ENCODE results near the gene PTGES3. TPM values are rescaled to one million over a fixed set of nuclear protein-coding genes. Genes with fewer than 3 reads are reported as not detected.

PTGES3 gene
- total RNA-seq, 1 experiment from 2014 or later: 404 TPM

GRCh38 chr12:56695327-56696101, 7.4 kb upstream of the PTGES3 start:
- intact Hi-C loops (cut with micrococcal nuclease): no loop called here
- no peak overlapping the region for H3K4me2 ChIP-seq (ENCODE audit: low read length)
- no peak for DNase-seq (ENCODE audit: low read depth, low spot score)
- H3K4me1 ChIP-seq (ENCODE audit: control insufficient read depth in 1 of 2, insufficient read depth in 2 of 2, low read length in 2 of 2): peaks cover 0 to 3% of the 10 kb centered on the region in 2 experiments; a peak in 2 of 4 replicates
- RAD21 ChIA-PET (ENCODE audit: low non-redundant PET in 1 of 2, low total read pairs in 2 of 2, uncharacterized antibody in 2 of 2, unreplicated experiment in 2 of 2): no interaction called here
- H3K4me3 ChIP-seq (replicated peaks in 1 of 2; ENCODE audit: low read depth in 1 of 2, low read length in 2 of 2): no peak overlapping the region
- H3K9ac ChIP-seq (ENCODE audit: low read length): no peak overlapping the region
- CTCF ChIA-PET: interaction anchor here (1.3 kb wide), 1 partner anchor 30 kb away, joined by 3 read pairs; no protein-coding TSS in a partner anchor
- H4K20me1 ChIP-seq (ENCODE audit: insufficient read depth): no peaks in the 10 kb centered on the region
- no peaks in the 10 kb centered on the region for H3K36me3 ChIP-seq (ENCODE audit: control insufficient read depth in 1 of 2, insufficient read depth in 2 of 2, low read length in 2 of 2)
- H3K27ac ChIP-seq (ENCODE audit: low read depth, low read length): no peak overlapping the region
- TF ChIP-seq RAD21 (IDR thresholded peaks at IDR 0.05; ENCODE audit: low read depth) (no peak), YY1 (IDR thresholded peaks at IDR 0.05; ENCODE audit: extremely low read depth, insufficient replicate concordance, low read depth, low read length) (no peak), EZH2 (IDR thresholded peaks at IDR 0.05) (no peak), TCF7L2 (IDR thresholded peaks at IDR 0.05; ENCODE audit: borderline replicate concordance, extremely low read depth, insufficient read depth, insufficient read length) (no peak), POLR2A (IDR thresholded peaks at IDR 0.05; ENCODE audit: borderline replicate concordance, extremely low read depth, insufficient read depth, insufficient read length) (no peak), CTCF (IDR thresholded peaks at IDR 0.05 in 2 of 3, conservative IDR thresholded peaks at IDR 0.05 in 1 of 3; ENCODE audit: borderline replicate concordance in 1 of 3, insufficient read depth in 1 of 3, low read depth in 2 of 3, low read length in 2 of 3) (no peak), POLR2AphosphoS5 (IDR thresholded peaks at IDR 0.05; ENCODE audit: low read depth, low read length) (no peak), ZFX (IDR thresholded peaks at IDR 0.05) (no peak), SRF (IDR thresholded peaks at IDR 0.05; ENCODE audit: low read depth) (no peak), EZH2phosphoT487 (IDR thresholded peaks at IDR 0.05; ENCODE audit: borderline replicate concordance) (no peak), ZNF274 (IDR thresholded peaks at IDR 0.05; ENCODE audit: low read depth, low read length) (no peak), SP1 (IDR thresholded peaks at IDR 0.05; ENCODE audit: low read depth) (no peak), ZBTB33 (IDR thresholded peaks at IDR 0.05; ENCODE audit: extremely low read depth, insufficient replicate concordance, low read length) (no peak), REST (IDR thresholded peaks at IDR 0.05; ENCODE audit: low read depth) (no peak)
- no peak for ATAC-seq
- no peaks in the 10 kb centered on the region for H3K9me3 ChIP-seq (ENCODE audit: control insufficient read depth in 1 of 2, insufficient read depth in 1 of 2, low read depth in 1 of 2, low read length in 2 of 2)
- no peak overlapping the region for H2AFZ ChIP-seq (ENCODE audit: low read depth, low read length, poor library complexity, severe bottlenecking)
- no peaks in the 10 kb centered on the region for H3K27me3 ChIP-seq (ENCODE audit: insufficient read depth, low read length)
- H3K9me2 ChIP-seq (ENCODE audit: insufficient read depth): no peaks in the 10 kb centered on the region
- no TSS peak for BruUV-seq (replicated peaks)
- H3K79me2 ChIP-seq (ENCODE audit: insufficient read depth, low read length): no peaks in the 10 kb centered on the region
- POLR2A ChIA-PET: no interaction called here
